ENCODE data around the gene TRAPPC12. TPM values are rescaled to one million over a fixed set of nuclear protein-coding genes. Genes with fewer than 3 reads are reported as not detected.

Gene TRAPPC12
- total RNA-seq, 1 donor from 2014 or later = 89.8 TPM

DNA sequence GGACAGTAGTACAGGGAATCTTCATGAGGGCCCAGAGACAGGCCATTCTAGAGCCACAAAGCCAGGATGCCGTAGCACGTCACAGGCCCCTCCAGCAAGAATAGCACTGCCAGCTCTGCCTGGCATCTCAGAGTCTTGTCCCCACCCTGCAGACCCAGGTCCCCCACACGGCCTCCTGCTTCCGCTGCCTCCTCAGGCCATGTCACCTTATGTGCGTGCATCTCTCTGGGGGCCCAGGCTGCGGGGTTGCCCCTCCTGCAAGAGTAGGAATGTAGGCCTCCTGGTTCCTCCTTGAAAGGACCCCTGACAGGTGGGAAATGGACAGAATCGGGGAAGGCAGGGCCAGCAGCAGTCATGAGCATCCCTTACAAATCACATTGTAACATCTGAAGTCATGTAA is 90.0 kb downstream of the TRAPPC12 start:
- TF ChIP-seq, protein P1, sequence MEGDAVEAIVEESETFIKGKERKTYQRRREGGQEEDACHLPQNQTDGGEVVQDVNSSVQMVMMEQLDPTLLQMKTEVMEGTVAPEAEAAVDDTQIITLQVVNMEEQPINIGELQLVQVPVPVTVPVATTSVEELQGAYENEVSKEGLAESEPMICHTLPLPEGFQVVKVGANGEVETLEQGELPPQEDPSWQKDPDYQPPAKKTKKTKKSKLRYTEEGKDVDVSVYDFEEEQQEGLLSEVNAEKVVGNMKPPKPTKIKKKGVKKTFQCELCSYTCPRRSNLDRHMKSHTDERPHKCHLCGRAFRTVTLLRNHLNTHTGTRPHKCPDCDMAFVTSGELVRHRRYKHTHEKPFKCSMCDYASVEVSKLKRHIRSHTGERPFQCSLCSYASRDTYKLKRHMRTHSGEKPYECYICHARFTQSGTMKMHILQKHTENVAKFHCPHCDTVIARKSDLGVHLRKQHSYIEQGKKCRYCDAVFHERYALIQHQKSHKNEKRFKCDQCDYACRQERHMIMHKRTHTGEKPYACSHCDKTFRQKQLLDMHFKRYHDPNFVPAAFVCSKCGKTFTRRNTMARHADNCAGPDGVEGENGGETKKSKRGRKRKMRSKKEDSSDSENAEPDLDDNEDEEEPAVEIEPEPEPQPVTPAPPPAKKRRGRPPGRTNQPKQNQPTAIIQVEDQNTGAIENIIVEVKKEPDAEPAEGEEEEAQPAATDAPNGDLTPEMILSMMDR (IDR thresholded peaks at IDR 0.05) = no peak
- H3K27me3 ChIP-seq = no peaks in the 10 kb centered on the region
- H3K9me3 ChIP-seq = no peaks in the 10 kb centered on the region
- peaks cover 7% of the 10 kb centered on the region for H3K4me1 ChIP-seq
- H3K4me3 ChIP-seq = no peak overlapping the region
- H3K36me3 ChIP-seq = peaks cover 73% of the 10 kb centered on the region
- peak overlapping the region; percentile 80 for H3K27ac ChIP-seq
- ATAC-seq = no peak
- DNase-seq = no peak
- intact Hi-C loops (cut with DNase I) = no loop called here

DNA sequence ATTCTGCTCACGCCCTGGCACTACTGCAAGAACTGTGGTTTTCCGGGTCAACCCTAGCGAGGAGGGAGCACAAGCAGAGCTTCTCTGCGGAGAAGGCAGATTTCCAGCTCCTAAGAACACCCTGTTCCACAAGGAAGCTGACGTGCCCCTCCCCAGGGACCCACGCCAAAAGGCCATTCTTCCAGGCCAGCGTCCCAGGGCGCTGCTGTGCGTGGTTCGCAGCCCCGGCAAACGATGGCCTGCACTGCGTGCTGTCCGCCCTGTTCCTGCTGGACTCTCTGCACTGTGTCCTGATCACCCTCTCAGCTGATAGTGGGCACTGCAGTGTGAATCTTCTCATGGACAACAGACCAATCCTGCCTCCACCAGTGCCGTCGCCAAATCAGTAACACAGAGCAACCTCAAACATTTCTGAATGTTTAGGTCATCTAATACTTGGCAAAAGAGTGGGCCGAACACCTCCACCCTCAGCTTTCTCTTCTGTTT is 90.7 kb downstream of the TRAPPC12 start:
- H3K4me1 ChIP-seq = peaks cover 7% of the 10 kb centered on the region
- H3K27ac ChIP-seq = peak overlapping the region; percentile 80
- ATAC-seq (peak; percentile 87), DNase-seq (peak; percentile 85)
- intact Hi-C loops (cut with DNase I) = no loop called here
- H3K4me3 ChIP-seq = no peak overlapping the region
- no peaks in the 10 kb centered on the region for H3K27me3 ChIP-seq
- TF ChIP-seq, protein P1 (IDR thresholded peaks at IDR 0.05) = no peak
- peaks cover 73% of the 10 kb centered on the region for H3K36me3 ChIP-seq
- no peaks in the 10 kb centered on the region for H3K9me3 ChIP-seq

DNA sequence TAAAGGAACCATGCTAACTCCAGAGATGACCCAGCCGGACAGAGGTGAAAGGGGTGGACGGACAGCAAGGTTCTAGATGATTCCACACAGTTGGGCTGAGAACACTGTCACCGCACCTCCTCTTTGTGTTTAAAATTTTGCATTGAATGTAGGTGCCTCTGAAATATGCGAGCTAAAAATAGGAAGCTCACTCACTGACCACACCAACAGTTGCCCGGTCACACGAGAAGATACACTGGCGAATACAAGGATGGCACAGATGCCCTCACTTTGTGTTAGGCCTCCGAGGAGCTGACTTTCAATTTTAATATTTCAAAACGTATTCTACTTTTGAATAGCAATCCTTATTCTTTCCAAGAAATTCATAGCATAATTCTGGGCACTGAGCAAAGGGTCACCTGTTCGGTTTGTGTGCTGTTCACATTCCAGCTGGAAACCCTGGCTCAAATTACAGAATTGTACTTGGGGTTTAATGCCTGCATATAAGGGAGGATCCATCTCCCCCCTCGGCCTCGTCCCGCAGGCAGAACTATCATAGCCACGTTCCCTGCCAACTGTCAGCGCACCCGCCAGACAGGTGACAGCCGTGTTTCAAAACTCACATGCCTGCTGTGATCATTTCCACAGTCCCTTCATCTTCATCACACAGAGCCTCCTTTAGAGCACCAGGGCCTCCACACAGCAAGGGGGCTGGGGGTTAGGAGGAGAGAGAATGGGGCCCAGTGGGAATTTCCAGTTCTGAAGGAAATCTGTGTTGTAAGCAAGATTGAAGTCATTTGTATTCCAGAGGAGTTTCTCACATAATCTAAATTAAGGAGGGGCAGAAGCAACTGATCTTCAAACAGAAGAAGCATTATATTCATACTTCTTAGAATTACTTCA is 91.6 kb downstream of the TRAPPC12 start:
- DNase-seq (no peak), ATAC-seq (no peak)
- Histone ChIP-seq H3K27me3 (no peaks in the 10 kb centered on the region), H3K4me1 (peaks cover 7% of the 10 kb centered on the region), H3K9me3 (no peaks in the 10 kb centered on the region), H3K27ac (peak overlapping the region; percentile 80), H3K36me3 (peaks cover 75% of the 10 kb centered on the region), H3K4me3 (no peak overlapping the region)
- intact Hi-C loops (cut with DNase I) = no loop called here
- TF ChIP-seq, protein P1 (IDR thresholded peaks at IDR 0.05) = no peak

DNA sequence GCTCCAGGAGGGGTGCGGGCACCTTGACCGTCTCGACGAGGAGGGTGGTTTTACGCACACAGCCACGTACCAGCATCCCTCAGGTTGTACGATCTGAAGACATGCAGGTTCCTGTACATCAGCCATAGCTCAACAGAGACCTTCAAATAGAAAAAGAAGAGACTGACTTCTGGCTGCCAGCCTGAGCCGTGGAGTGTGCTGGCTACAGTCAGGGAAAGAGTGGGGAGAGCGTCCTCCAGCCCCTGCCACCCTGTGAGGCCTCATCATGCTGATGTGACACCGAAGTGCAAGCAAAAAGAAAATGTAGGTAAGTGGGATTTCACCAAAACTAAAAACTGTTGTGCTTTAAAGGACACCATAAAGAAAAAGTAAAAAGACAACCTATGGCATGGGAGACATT is 92.8 kb downstream of the TRAPPC12 start:
- intact Hi-C loops (cut with DNase I) = no loop called here
- TF ChIP-seq, protein P1 (IDR thresholded peaks at IDR 0.05) = no peak
- peaks cover 68% of the 10 kb centered on the region for H3K36me3 ChIP-seq
- H3K4me1 ChIP-seq = peaks cover 7% of the 10 kb centered on the region
- H3K4me3 ChIP-seq = no peak overlapping the region
- H3K9me3 ChIP-seq = no peaks in the 10 kb centered on the region
- H3K27ac ChIP-seq = no peak overlapping the region
- no peaks in the 10 kb centered on the region for H3K27me3 ChIP-seq
- DNase-seq = no peak
- no peak for ATAC-seq

DNA sequence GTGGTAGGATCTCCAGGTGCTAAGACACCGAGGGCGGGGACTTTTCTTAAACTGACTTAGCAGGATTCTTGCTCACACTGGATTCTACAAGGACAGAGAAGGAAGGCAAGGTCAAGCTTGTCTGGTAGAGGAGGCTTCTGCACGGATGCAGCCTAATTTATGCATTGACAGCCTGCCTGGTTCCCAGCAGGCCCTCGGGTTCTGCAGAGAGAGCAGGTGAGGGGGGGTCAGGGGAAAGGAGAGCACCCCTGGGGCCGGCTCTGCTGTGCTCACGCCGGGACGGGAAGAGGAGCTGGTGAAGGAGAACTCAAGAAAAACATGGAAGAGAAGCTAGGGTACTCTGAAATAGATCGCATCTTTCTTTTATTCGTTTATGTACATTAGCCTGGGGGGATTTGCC is 93.5 kb downstream of the TRAPPC12 start:
- no peak overlapping the region for H3K27ac ChIP-seq
- no peak for DNase-seq
- intact Hi-C loops (cut with DNase I) = no loop called here

More for the DNA sequence above, 93.5 kb downstream of the TRAPPC12 start:
- TF ChIP-seq, protein P1 (IDR thresholded peaks at IDR 0.05) = no peak
- Histone ChIP-seq H3K4me3 (no peak overlapping the region), H3K27me3 (no peaks in the 10 kb centered on the region), H3K36me3 (peaks cover 61% of the 10 kb centered on the region), H3K9me3 (no peaks in the 10 kb centered on the region), H3K4me1 (peaks cover 7% of the 10 kb centered on the region)
- ATAC-seq = no peak
